ENCODE data around the gene ARMH2. TPM values are rescaled to one million over a fixed set of nuclear protein-coding genes. Genes with fewer than 3 reads are reported as not detected.
A peak's percentile ranks its signal among the peaks of the same experiment; 100 is the strongest.
"Not testable (repeated sequence)": the region's sequence is repeated elsewhere in the genome, so short reads cannot be mapped to it uniquely, and the experiment has no call there.

Gene ARMH2
- total RNA-seq, 2 donors from 2014 or later: not detected

- no peaks in the 10 kb centered on the region for H3K36me3 ChIP-seq
- peak overlapping the region; percentile 93 for H3K4me3 ChIP-seq
- no peaks in the 10 kb centered on the region for H3K27me3 ChIP-seq (replicated peaks; ENCODE audit: insufficient read depth)
- DNase-seq (ENCODE audit: low spot score): no peak
- H3K27ac ChIP-seq: peak overlapping the region; percentile 76 to 85
- ATAC-seq (ENCODE audit: insufficient number of reproducible peaks, low FRiP score, low read depth): peak; percentile 34
- H3K9me3 ChIP-seq: no peaks in the 10 kb centered on the region
- no peak for TF ChIP-seq CTCF (IDR thresholded peaks at IDR 0.05)
- H3K4me1 ChIP-seq (ENCODE audit: control insufficient read depth in 1 of 2, low read depth in 2 of 2): peaks cover 7 to 8% of the 10 kb centered on the region in 2 donors
Observed at GRCh38 chr6:24775520-24776058, 23.1 kb downstream of the ARMH2 start.

DNA sequence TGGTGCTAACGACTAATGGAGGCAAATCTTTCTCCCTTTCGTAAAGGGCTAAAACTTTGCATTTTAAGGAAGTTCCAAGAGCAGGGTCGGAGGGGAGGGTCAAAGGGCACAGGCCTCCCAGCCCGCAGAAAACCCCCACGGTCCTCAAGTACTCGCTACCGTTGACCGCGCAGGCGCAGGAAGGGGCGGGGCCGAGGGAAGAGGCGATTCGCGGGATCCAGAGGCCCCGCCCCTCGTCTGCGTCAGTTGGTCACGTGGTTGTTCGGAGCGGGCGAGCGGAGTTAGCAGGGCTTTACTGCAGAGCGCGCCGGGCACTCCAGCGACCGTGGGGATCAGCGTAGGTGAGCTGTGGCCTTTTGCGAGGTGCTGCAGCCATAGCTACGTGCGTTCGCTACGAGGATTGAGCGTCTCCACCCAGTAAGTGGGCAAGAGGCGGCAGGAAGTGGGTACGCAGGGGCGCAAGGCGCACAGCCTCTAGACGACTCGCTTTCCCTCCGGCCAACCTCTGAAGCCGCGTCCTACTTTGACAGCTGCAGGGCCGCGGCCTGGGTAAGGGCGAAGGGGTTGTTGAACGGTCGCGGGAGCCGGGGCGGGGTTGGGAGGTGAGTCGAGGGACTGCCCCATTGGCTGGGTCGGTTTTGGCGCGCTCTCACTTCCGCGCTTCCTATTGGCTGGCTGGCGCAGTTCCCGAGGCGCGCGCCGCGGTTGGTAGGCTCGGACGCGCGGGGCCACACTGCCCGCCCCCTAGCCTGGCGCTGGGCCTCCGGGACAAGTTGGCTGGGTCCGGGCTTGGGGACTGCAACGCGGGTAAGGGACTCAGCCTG is 23.8 kb downstream of the ARMH2 start, which contains the start of gene GMNN:
GMNN (plus strand) TSS at position 242 of the 824 bp plus-strand sequence. CDS start 2,310 bp downstream, outside the sequence.
- TF ChIP-seq CTCF (IDR thresholded peaks at IDR 0.05): no peak
- H3K4me1 ChIP-seq (ENCODE audit: control insufficient read depth in 1 of 2, low read depth in 2 of 2): peaks cover 7 to 8% of the 10 kb centered on the region in 2 donors
- H3K4me3 ChIP-seq: peak within 1 kb of the TSS; percentile 93
- no peaks in the 10 kb centered on the region for H3K9me3 ChIP-seq
- ATAC-seq (ENCODE audit: insufficient number of reproducible peaks, low FRiP score, low read depth) (peak; percentile 99), DNase-seq (ENCODE audit: low spot score) (peak; percentile 94)
- no peaks in the 10 kb centered on the region for H3K27me3 ChIP-seq (replicated peaks; ENCODE audit: insufficient read depth)
- no peaks in the 10 kb centered on the region for H3K36me3 ChIP-seq
- peak within 1 kb of the TSS; percentile 76 to 85 for H3K27ac ChIP-seq

GRCh38 chr6:24768361-24768760 is 30.4 kb downstream of the ARMH2 start:
- no peaks in the 10 kb centered on the region for H3K9me3 ChIP-seq
- TF ChIP-seq CTCF (IDR thresholded peaks at IDR 0.05): no peak
- no peak overlapping the region for H3K27ac ChIP-seq
- H3K4me1 ChIP-seq (ENCODE audit: control insufficient read depth in 1 of 2, low read depth in 2 of 2): no peaks in the 10 kb centered on the region
- no peaks in the 10 kb centered on the region for H3K27me3 ChIP-seq (replicated peaks; ENCODE audit: insufficient read depth)
- H3K4me3 ChIP-seq: no peak overlapping the region
- DNase-seq (ENCODE audit: low spot score): no peak
- no peak for ATAC-seq (ENCODE audit: insufficient number of reproducible peaks, low FRiP score, low read depth)
- H3K36me3 ChIP-seq: no peaks in the 10 kb centered on the region

GRCh38 chr6:24766680-24767462 is 31.8 kb downstream of the ARMH2 start:
- H3K4me1 ChIP-seq (ENCODE audit: control insufficient read depth in 1 of 2, low read depth in 2 of 2): no peaks in the 10 kb centered on the region
- no peaks in the 10 kb centered on the region for H3K9me3 ChIP-seq
- H3K27me3 ChIP-seq (replicated peaks; ENCODE audit: insufficient read depth): no peaks in the 10 kb centered on the region
- no peak for ATAC-seq (ENCODE audit: insufficient number of reproducible peaks, low FRiP score, low read depth)
- H3K27ac ChIP-seq: no peak overlapping the region
- H3K36me3 ChIP-seq: no peaks in the 10 kb centered on the region
- TF ChIP-seq CTCF (IDR thresholded peaks at IDR 0.05): peak; percentile 35
- DNase-seq (ENCODE audit: low spot score): no peak
- H3K4me3 ChIP-seq: no peak overlapping the region

DNA sequence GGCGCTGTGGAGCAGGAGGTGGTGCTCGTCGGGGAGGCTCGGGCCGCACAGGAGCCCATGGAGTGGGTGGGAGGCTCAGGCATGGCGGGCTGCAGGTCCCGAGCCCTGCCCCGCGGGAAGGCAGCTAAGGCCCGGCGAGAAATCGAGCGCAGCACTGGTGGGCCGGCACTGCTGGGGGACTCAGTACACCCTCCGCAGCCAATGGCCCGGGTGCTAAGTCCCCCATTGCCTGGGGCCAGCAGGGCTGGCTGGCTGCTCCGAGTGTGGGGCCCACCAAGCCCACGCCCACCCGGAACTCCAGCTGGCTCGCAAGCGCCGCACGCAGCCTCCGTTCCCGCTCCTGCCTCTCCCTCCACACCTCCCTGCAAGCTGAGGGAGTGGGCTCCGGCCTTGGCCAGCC is 32.7 kb downstream of the ARMH2 start:
- H3K4me1 ChIP-seq (ENCODE audit: control insufficient read depth in 1 of 2, low read depth in 2 of 2); DNase-seq (ENCODE audit: low spot score); ATAC-seq (ENCODE audit: insufficient number of reproducible peaks, low FRiP score, low read depth); H3K36me3 ChIP-seq; H3K27me3 ChIP-seq (replicated peaks; ENCODE audit: insufficient read depth); H3K9me3 ChIP-seq; H3K4me3 ChIP-seq; H3K27ac ChIP-seq: not testable (repeated sequence)

DNA sequence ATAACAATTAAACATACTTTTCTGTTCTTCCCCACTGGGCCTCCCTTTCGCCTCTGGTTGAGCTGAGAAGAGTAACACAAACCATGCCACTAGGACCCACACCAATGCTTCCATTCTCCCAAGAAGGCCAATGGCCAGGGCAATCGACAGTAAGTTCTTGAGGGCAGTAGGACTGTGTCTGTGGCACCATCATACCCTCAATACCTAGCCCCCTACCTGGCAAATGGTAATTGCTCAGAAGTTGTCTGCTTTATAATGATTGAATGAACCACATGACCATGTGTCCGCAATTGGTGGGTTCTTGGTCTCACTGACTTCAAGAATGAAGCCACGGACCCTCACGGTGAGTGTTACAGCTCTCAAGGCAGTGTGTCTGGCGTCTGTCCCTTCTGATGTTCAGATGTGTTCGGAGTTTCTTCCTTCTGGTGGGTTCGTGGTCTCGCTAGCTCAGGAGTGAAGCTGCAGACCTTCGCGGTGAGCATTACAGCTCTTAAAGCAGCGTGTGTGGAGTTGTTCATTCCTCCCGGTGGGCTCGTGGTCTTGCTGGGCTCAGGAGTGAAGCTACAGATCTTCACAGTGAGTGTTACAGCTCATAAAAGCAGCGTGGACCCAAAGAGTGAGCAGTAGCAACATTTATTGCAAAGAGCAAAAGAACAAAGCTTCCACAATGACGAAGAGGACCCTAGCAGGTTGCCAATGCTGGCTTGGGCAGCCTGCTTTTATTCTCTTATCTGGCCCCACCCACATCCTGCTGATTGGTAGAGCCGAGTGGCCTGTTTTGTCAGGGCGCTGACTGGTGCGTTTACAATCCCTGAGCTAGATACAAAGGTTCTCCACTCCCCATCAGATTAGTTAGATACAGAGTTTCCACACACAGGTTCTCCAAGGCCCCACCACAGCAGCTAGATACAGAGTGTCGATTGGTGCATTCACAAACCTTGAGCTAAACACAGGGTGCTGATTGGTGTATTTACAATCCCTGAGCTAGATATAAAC is 33.6 kb downstream of the ARMH2 start:
- not testable (repeated sequence) for ATAC-seq (ENCODE audit: insufficient number of reproducible peaks, low FRiP score, low read depth); H3K27me3 ChIP-seq (replicated peaks; ENCODE audit: insufficient read depth); H3K4me3 ChIP-seq; H3K27ac ChIP-seq; H3K9me3 ChIP-seq; DNase-seq (ENCODE audit: low spot score); H3K4me1 ChIP-seq (ENCODE audit: control insufficient read depth in 1 of 2, low read depth in 2 of 2); H3K36me3 ChIP-seq

All from thoracic aorta (tissue), 2 donors.